Endodermal cell (in vitro differentiated cells): Measurements from ENCODE around the gene MR1. TPM values are rescaled to one million over a fixed set of nuclear protein-coding genes. Genes with fewer than 3 reads are reported as not detected.

Experiments
- DNase-seq: peaks from one replicate; pipeline ENCODE4 v3.0.0-alpha.2; 2017
- H3K27ac ChIP-seq: 2 replicates; pipeline ENCODE4 v1.5.1; 2013; ENCODE audit warnings: mild to moderate bottlenecking, low read depth, low read length, moderate library complexity
- H3K27me3 ChIP-seq: 2 replicates; pipeline ENCODE4 v1.6.1; 2013; ENCODE audit warnings: mild to moderate bottlenecking, low read length, moderate library complexity; ENCODE audit not compliant: insufficient read depth, control insufficient read depth, poor library complexity, severe bottlenecking
- H3K36me3 ChIP-seq: 2 replicates; pipeline ENCODE4 v1.7.0; 2013; ENCODE audit warnings: mild to moderate bottlenecking, low read length, moderate library complexity; ENCODE audit not compliant: control insufficient read depth, insufficient read depth
- H3K4me1 ChIP-seq: one replicate; pipeline ENCODE4 v1.7.0; 2013; ENCODE audit warnings: low read length; ENCODE audit not compliant: control insufficient read depth, insufficient read depth
- H3K4me3 ChIP-seq: 2 replicates; pipeline ENCODE4 v1.5.1; 2013; ENCODE audit warnings: mild to moderate bottlenecking, low read length, moderate library complexity
- H3K9ac ChIP-seq: 2 replicates; pipeline ENCODE4 v1.6.1; 2013; ENCODE audit warnings: mild to moderate bottlenecking, low read length, moderate library complexity; ENCODE audit not compliant: poor library complexity, severe bottlenecking; ENCODE audit errors: extremely low read depth
- H3K9me3 ChIP-seq: 2 replicates; pipeline ENCODE4 v1.6.1; 2013; ENCODE audit warnings: mild to moderate bottlenecking, low read length, moderate library complexity; ENCODE audit not compliant: control insufficient read depth
- H3K27ac Mint-ChIP-seq: 2 replicates; pipeline ENCODE4 v1.8.0; 2020; ENCODE audit warnings: mixed read lengths
- H3K27me3 Mint-ChIP-seq: 2 replicates; pipeline ENCODE4 v1.8.0; 2021; ENCODE audit warnings: mild to moderate bottlenecking, mixed read lengths; ENCODE audit not compliant: insufficient read depth
- H3K36me3 Mint-ChIP-seq: 2 replicates; pipeline ENCODE4 v1.8.0; 2020; ENCODE audit warnings: low read depth, mixed read lengths
- H3K4me1 Mint-ChIP-seq: 2 replicates; pipeline ENCODE4 v1.8.0; 2020; ENCODE audit warnings: mixed read lengths
- H3K4me3 Mint-ChIP-seq: 2 replicates; pipeline ENCODE4 v1.8.0; 2020; ENCODE audit warnings: mild to moderate bottlenecking, moderate library complexity, mixed read lengths
- H3K9me3 Mint-ChIP-seq: 2 replicates; pipeline ENCODE4 v1.8.0; 2020; ENCODE audit warnings: mild to moderate bottlenecking, mixed read lengths
- WGBS, 2 experiments: methylation state at CpG; one replicate each; pipeline versions ENCODE4 v1.1.5 to v1.1.7; 2013; ENCODE audit warnings: missing lambda C conversion rate in 2 of 2, mixed read lengths in 1 of 2; ENCODE audit not compliant: insufficient coverage in 1 of 2, insufficient read length in 1 of 2; 5-methylcytosine and 5-hydroxymethylcytosine counted together
- total RNA-seq, 2 donors: library from RNA; stranded (reverse); fragmentation: NEBNext Ultra II Directional in 1 of 2; extraction: Animal tissue kit (Norgen Biotek cat#: 25700) in 1 of 2; gene quantifications; 2 replicates in 1 of 2; 3 replicates in 1 of 2; pipeline ENCODE4 v1.2.1, GENCODE V29; 2021
- TF ChIP-seq, protein P1 (sequence below): fragments of 200-600 bp; sonication (generic); conservative IDR thresholded peaks from 2 replicates; pipeline ENCODE4 v1.5.0; 2021; ENCODE audit warnings: antibody characterized with exemption, mild to moderate bottlenecking

Gene MR1
- total RNA-seq, 2 donors from 2014 or later: 0.22 to 0.35 TPM

DNA sequence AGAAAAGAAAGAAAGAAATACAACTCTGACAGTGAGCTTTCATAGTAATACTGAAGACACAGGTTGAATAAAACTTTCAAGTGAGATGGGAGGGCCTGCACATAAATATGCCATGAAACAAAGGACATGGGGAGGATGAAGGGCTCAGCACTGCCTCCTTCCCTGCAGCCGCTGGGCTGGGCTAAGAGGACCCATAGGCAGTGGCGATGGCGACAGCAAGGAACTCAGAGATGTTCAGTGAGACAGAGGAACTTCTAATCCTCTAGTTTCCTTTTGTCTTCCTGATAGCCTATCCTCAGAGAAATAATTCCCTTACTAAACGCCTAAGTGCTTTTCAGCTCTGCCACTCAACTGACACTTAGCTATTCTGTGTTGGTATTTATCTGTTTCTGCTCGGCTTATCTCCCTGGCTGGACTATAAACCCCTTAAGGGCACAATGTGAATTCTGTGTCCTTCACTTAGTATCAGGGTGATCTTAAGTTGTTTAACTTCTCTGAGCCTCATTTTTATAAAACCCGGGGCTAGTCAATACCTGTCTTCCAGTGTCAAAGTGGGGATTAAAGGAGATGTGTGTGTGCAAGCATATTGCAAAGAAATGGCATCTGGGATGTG, 30.3 kb downstream of the MR1 start:
- peak overlapping the region; percentile 86 for H3K27ac Mint-ChIP-seq
- DNase-seq: no peak

DNA sequence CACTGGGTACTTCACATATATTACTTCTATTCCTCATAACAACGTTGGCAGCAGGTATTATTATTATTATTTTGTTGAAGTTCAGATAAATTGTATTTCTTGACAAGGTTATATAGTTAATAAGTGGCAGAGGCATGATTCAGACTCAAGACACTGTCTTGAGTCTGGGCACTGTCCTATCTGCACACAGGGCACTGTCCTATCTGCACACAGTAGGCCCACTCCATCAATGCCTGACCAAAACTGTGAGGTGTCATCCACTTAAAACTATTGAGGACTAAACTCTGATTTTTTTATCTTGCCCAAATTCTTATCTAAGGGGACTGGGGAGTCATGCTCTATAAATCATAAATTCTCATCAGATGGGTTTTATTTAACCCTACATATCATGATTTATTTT, 30.9 kb downstream of the MR1 start:
- no peak overlapping the region for H3K9ac ChIP-seq
- no peak overlapping the region for H3K4me3 ChIP-seq
- Mint-ChIP-seq H3K9me3 (peaks cover 2% of the 10 kb centered on the region), H3K27ac (no peak overlapping the region), H3K27me3 (peaks cover under 1% of the 10 kb centered on the region), H3K4me3 (no peak overlapping the region), H3K36me3 (no peaks in the 10 kb centered on the region), H3K4me1 (peaks cover 39% of the 10 kb centered on the region)
- peaks cover 17% of the 10 kb centered on the region for H3K4me1 ChIP-seq
- no peaks in the 10 kb centered on the region for H3K36me3 ChIP-seq
- TF ChIP-seq, protein P1, sequence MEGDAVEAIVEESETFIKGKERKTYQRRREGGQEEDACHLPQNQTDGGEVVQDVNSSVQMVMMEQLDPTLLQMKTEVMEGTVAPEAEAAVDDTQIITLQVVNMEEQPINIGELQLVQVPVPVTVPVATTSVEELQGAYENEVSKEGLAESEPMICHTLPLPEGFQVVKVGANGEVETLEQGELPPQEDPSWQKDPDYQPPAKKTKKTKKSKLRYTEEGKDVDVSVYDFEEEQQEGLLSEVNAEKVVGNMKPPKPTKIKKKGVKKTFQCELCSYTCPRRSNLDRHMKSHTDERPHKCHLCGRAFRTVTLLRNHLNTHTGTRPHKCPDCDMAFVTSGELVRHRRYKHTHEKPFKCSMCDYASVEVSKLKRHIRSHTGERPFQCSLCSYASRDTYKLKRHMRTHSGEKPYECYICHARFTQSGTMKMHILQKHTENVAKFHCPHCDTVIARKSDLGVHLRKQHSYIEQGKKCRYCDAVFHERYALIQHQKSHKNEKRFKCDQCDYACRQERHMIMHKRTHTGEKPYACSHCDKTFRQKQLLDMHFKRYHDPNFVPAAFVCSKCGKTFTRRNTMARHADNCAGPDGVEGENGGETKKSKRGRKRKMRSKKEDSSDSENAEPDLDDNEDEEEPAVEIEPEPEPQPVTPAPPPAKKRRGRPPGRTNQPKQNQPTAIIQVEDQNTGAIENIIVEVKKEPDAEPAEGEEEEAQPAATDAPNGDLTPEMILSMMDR: no peak
- H3K27me3 ChIP-seq: no peaks in the 10 kb centered on the region
- 80 to 100% methylated on average over 1 of the region's 1 CpG for WGBS, 2 experiments
- DNase-seq: no peak
- H3K9me3 ChIP-seq: peaks cover under 1% of the 10 kb centered on the region
- H3K27ac ChIP-seq: no peak overlapping the region

More for the DNA sequence above, 30.3 kb downstream of the MR1 start:
- Histone ChIP-seq H3K4me3 (no peak overlapping the region), H3K4me1 (peaks cover 17% of the 10 kb centered on the region), H3K9me3 (peaks cover 7% of the 10 kb centered on the region), H3K9ac (no peak overlapping the region), H3K36me3 (no peaks in the 10 kb centered on the region), H3K27me3 (no peaks in the 10 kb centered on the region), H3K27ac (no peak overlapping the region)
- Mint-ChIP-seq H3K36me3 (no peaks in the 10 kb centered on the region), H3K4me3 (no peak overlapping the region), H3K4me1 (peaks cover 39% of the 10 kb centered on the region), H3K9me3 (peaks cover 5% of the 10 kb centered on the region), H3K27me3 (peaks cover 4% of the 10 kb centered on the region)
- TF ChIP-seq, protein P1: no peak
- 58% methylated on average over 6 of the region's 6 CpGs; no CpG with 5 or more reads in 1 of the 2 experiments for WGBS, 2 experiments

DNA sequence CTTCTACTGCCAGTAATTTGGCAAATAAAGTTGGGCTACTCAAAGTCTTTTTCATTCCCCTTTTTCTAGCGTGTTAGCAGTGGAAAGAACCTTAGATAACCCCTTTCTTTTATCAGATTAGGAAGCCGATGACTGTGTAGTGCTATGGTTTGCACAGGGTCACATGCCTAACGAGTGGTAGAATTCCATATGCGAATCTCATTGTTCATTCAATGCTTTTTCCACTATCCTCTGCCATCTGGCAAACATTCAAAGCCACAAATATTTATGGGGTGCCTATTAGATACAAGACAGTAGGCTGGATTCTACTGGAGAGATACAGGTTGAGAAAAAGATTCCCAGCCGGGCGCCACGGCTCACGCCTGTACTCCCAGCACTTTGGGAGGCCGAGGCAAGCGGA, 39.9 kb downstream of the MR1 start:
- Mint-ChIP-seq H3K9me3 (peaks cover 3% of the 10 kb centered on the region), H3K36me3 (no peaks in the 10 kb centered on the region), H3K27me3 (no peaks in the 10 kb centered on the region), H3K27ac (no peak overlapping the region), H3K4me1 (peaks cover 25% of the 10 kb centered on the region), H3K4me3 (no peak overlapping the region)
- Histone ChIP-seq H3K9me3 (no peaks in the 10 kb centered on the region), H3K4me1 (peaks cover 4% of the 10 kb centered on the region), H3K36me3 (no peaks in the 10 kb centered on the region), H3K27me3 (no peaks in the 10 kb centered on the region), H3K9ac (no peak overlapping the region), H3K4me3 (no peak overlapping the region), H3K27ac (no peak overlapping the region)
- 83 to 85% methylated on average over 8 to 10 of the region's 10 CpGs for WGBS, 2 experiments
- TF ChIP-seq, protein P1: no peak
- DNase-seq: no peak
